Measurements from ENCODE around the gene MGRN1.
"Not testable (repeated sequence)": the region's sequence is repeated elsewhere in the genome, so short reads cannot be mapped to it uniquely, and the experiment has no call there.

MGRN1 gene

DNA sequence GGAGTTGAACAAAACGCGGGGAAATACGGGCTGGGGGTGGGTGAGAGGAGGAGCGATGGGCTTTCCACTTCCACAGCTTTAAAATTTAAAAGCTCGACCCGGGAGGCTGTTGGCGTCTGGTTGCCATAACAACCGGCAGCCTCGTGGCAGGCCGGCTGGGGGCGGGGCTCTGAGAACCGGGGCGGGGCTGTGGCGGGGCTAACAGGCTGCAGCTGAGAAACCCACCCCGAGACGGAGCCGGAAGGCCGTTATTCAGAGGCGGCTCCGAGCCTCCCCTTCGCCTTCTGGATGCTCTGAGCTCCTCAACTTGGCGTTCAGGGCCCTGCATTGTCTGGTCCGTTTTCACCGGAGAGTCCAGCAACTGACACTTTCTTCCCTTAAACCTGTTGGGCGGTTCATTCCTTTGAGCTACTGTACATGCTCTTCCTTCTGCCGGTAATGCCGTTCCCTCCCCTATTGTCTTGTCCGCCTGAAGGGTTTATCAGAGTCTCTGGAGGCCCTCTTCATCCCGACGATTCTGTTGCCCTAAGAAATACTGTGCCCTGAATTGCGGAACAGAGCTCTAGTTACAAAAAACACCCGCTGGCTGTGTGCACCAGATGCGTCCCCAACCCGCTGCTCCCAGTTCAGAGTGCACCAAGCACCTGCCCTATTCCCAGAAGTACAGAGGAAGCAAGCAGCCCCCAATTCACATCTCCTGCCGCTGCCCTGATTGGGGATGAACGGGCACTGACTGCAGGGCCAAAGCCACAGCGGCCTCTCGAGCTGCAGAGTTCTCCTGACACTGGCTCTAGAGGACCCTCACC lies 110.3 kb downstream of the MGRN1 start:
- DNase-seq (ENCODE audit: low spot score): peak; percentile 96

GRCh38 chr16:4736546-4736945 lies 111.9 kb downstream of the MGRN1 start:
- no peak for DNase-seq (ENCODE audit: low spot score)

GRCh38 chr16:4737545-4737944 lies 112.9 kb downstream of the MGRN1 start:
- no peak for DNase-seq (ENCODE audit: low spot score)

GRCh38 chr16:4738370-4738769 lies 113.7 kb downstream of the MGRN1 start:
- not testable (repeated sequence) for DNase-seq (ENCODE audit: low spot score)

Measured in GM03348 (cell line).